Testis (tissue), 3 donors: ENCODE results near the gene TMEM144. TPM values are rescaled to one million over a fixed set of nuclear protein-coding genes. Genes with fewer than 3 reads are reported as not detected.

Source experiments
- DNase-seq: peaks from one replicate; pipeline ENCODE4 v3.0.0-alpha.2; 2019
- H3K27ac ChIP-seq, 2 donors: fragments of 200-600 bp; sonication (generic); one replicate each; pipeline ENCODE4 v1.5.1; 2019
- H3K27me3 ChIP-seq: fragments of 200-600 bp; sonication (generic); one replicate; pipeline ENCODE4 v1.5.1; 2019
- H3K36me3 ChIP-seq: fragments of 200-600 bp; sonication (generic); one replicate; pipeline ENCODE4 v1.5.1; 2017; ENCODE audit warnings: low read depth; ENCODE audit errors: missing control alignments
- H3K4me1 ChIP-seq: fragments of 200-600 bp; sonication (generic); one replicate; pipeline ENCODE4 v1.5.1; 2019
- H3K4me3 ChIP-seq, 2 donors: fragments of 200-600 bp; sonication (generic); one replicate each; pipeline ENCODE4 v1.5.1; 2017 to 2019
- H3K9me3 ChIP-seq: fragments of 200-600 bp; sonication (generic); one replicate; pipeline ENCODE4 v1.5.1; 2017
- POLR2A ChIP-seq: fragments of 450-650 bp; IDR thresholded peaks from one replicate; pipeline ENCODE4 v1.6.1; 2017; ENCODE audit warnings: antibody characterized with exemption, mild to moderate bottlenecking, moderate library complexity
- WGBS, 2 donors: methylation state at CpG; one replicate each; pipeline ENCODE4 v1.1.5; 2018; 5-methylcytosine and 5-hydroxymethylcytosine counted together
- intact Hi-C: fragments of 100-400 bp; cut with DNase I; formaldehyde crosslinking; loops from one replicate; pipeline ENCODE4 v1.15.1; 2023; ENCODE audit warnings: low total_unique reads
- polyA plus RNA-seq: library from polyadenylated mRNA; stranded (reverse); fragments of 350-450 nt; fragmentation: Illumina TruSeq; extraction: RNeasy Lipid Tissue Mini Kit (QIAGEN cat#74804); gene quantifications from one replicate; pipeline ENCODE4 v1.2.3, GENCODE V29; 2014; ENCODE audit warnings: low read depth, low replicate concordance; ENCODE audit not compliant: insufficient read depth
- total RNA-seq, 2 donors: library from RNA; depleted of rRNA; stranded (reverse); fragments of >200 nt; gene quantifications; one replicate each; pipeline ENCODE4 v1.2.3, GENCODE V29; 2016
- TF ChIP-seq, protein P1 (sequence below), 3 experiments: fragments of 450-650 bp in 2 of 3; fragments of 200-600 bp in 1 of 3; sonication (generic) in 1 of 3; IDR thresholded peaks; one replicate each; pipeline ENCODE4 v1.5.1; 2016 to 2019; ENCODE audit warnings: antibody characterized with exemption in 3 of 3, mild to moderate bottlenecking in 2 of 3, moderate library complexity in 1 of 3

The TMEM144 gene
- total and polyA plus RNA-seq, 3 donors from 2014 or later = 24.2 to 45.4 (median 44.6) TPM

DNA sequence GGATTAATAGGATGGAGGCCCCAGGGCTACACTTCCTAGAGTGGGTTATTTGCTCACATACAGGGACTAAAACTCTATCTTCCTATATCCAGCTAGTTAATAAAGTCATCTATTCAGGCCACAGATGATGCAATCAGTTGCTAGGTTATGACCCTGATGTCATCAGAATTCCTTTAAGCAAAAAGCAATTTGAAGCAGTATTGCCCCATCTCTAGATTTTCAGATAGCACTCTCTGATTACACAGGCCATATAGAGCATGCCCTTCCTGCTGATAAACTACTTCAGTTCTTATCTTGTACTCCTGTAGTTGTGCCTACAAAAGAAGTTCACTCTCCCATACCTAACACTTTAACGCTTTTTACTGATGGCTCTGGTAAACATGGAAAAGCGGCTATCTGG lies 84.8 kb downstream of the TMEM144 start:
- no peak for TF ChIP-seq POLR2A
- TF ChIP-seq, protein P1, sequence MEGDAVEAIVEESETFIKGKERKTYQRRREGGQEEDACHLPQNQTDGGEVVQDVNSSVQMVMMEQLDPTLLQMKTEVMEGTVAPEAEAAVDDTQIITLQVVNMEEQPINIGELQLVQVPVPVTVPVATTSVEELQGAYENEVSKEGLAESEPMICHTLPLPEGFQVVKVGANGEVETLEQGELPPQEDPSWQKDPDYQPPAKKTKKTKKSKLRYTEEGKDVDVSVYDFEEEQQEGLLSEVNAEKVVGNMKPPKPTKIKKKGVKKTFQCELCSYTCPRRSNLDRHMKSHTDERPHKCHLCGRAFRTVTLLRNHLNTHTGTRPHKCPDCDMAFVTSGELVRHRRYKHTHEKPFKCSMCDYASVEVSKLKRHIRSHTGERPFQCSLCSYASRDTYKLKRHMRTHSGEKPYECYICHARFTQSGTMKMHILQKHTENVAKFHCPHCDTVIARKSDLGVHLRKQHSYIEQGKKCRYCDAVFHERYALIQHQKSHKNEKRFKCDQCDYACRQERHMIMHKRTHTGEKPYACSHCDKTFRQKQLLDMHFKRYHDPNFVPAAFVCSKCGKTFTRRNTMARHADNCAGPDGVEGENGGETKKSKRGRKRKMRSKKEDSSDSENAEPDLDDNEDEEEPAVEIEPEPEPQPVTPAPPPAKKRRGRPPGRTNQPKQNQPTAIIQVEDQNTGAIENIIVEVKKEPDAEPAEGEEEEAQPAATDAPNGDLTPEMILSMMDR (IDR thresholded peaks at IDR 0.05) = no peak
- H3K27ac ChIP-seq = no peak overlapping the region
- intact Hi-C loops = no loop called here
- H3K36me3 ChIP-seq = no peaks in the 10 kb centered on the region
- no peaks in the 10 kb centered on the region for H3K4me1 ChIP-seq
- no peaks in the 10 kb centered on the region for H3K27me3 ChIP-seq
- no peaks in the 10 kb centered on the region for H3K9me3 ChIP-seq
- WGBS, 2 donors = 95 to 96% methylated on average over 2 of the region's 2 CpGs
- DNase-seq = no peak
- H3K4me3 ChIP-seq = no peak overlapping the region

DNA sequence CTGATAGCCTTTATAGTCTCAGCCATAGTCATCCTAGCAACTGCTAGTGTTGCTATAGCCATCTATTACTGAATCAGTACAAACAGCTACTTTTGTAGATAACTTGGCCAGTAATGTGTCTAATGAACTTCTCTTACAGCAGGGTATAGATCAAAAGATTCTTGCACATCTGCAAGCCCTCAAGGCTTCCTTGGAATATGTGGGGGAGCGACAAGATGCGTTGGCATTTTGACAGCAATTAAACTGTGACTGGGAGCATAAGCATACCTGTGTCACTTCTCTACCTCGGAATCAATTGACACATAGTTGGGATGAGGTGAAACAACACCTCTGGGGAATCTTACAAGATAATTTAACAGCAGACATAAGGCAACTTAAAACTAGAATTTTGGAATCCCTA lies 87.6 kb downstream of the TMEM144 start:
- Histone ChIP-seq H3K9me3 (no peaks in the 10 kb centered on the region), H3K27me3 (no peaks in the 10 kb centered on the region), H3K4me3 (no peak overlapping the region), H3K36me3 (no peaks in the 10 kb centered on the region), H3K4me1 (no peaks in the 10 kb centered on the region), H3K27ac (no peak overlapping the region)
- TF ChIP-seq, protein P1 (IDR thresholded peaks at IDR 0.05) = no peak
- TF ChIP-seq POLR2A = no peak
- 60 to 67% methylated on average over 3 of the region's 3 CpGs for WGBS, 2 donors
- intact Hi-C loops = no loop called here
- no peak for DNase-seq

DNA sequence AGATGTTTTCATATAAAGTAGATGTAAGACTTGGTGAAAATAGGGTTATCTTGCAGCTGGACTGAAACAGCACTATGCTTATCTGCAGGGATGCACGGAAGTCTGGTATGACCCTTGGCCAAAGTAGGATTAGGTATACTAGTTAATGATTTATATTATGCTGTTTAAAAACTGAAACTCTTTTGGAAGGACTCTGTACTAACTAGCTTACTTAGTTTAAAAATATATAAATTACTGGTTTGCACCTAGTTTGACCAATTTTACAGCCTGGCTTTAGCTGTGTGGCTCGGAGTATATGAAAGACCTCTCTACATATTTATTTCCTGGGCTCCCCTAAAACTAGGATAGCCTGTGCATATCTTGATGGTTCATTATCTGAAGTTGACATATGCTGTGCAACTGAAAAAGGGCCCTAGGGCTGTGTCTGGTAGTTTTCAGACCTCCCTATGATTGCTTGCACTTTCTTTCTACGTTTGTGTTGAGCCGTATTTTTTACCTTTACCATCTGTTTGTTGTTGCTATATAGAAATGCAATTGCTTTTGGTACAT lies 89.2 kb downstream of the TMEM144 start:
- DNase-seq = no peak
- no peaks in the 10 kb centered on the region for H3K36me3 ChIP-seq
- intact Hi-C loops = no loop called here

DNA sequence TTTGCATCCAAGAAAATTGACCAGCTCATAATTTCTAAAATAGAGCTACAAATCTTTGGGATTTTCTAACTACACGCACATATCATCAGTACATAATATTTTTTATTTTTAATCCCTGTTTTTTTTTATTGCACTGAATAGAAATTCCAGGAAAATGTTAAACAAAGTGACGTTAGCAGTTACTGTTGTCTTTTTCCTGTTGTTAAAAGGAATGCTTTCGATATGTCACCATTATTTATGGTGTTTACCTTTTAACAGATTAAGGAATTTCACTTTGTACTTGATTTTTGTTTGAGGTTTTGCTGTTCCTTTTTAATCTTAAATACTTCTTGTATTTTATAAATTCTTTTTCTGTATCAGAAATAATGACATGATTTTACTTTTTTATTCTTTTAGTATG lies 89.7 kb downstream of the TMEM144 start:
- H3K36me3 ChIP-seq = no peaks in the 10 kb centered on the region
- TF ChIP-seq, protein P1 (IDR thresholded peaks at IDR 0.05) = no peak
- TF ChIP-seq POLR2A = no peak
- no peak for DNase-seq
- H3K9me3 ChIP-seq = no peaks in the 10 kb centered on the region
- H3K4me3 ChIP-seq = no peak overlapping the region
- WGBS, 2 donors = 64 to 70% methylated on average over 3 of the region's 3 CpGs
- no peaks in the 10 kb centered on the region for H3K27me3 ChIP-seq
- no peak overlapping the region for H3K27ac ChIP-seq
- intact Hi-C loops = no loop called here
- H3K4me1 ChIP-seq = no peaks in the 10 kb centered on the region

More for the DNA sequence above, 89.2 kb downstream of the TMEM144 start:
- H3K4me1 ChIP-seq = no peaks in the 10 kb centered on the region
- 62 to 65% methylated on average over 4 of the region's 4 CpGs for WGBS, 2 donors
- no peaks in the 10 kb centered on the region for H3K27me3 ChIP-seq
- TF ChIP-seq POLR2A = no peak
- TF ChIP-seq, protein P1 (IDR thresholded peaks at IDR 0.05) = no peak
- no peak overlapping the region for H3K27ac ChIP-seq
- no peaks in the 10 kb centered on the region for H3K9me3 ChIP-seq
- no peak overlapping the region for H3K4me3 ChIP-seq
